GM12878 (cell line): ENCODE data around the gene GARNL3.

Source experiments
- EP300 ChIP-seq, 2 experiments: fragments of 150-350 bp in 1 of 2; IDR thresholded peaks; 2 replicates each; pipeline ENCODE4 v1.6.1; 2011 to 2012; ENCODE audit warnings: low read depth in 2 of 2, low read length in 2 of 2, borderline replicate concordance in 1 of 2, improper control_type of control experiment in 1 of 2, inconsistent platforms in 1 of 2; ENCODE audit not compliant: control insufficient read depth in 1 of 2
- EZH2 ChIP-seq: IDR thresholded peaks from 2 replicates; pipeline ENCODE4 v1.6.1; 2012; ENCODE audit warnings: low read depth, mild to moderate bottlenecking, control low read depth, inconsistent platforms, low read length, borderline replicate concordance; ENCODE audit not compliant: control insufficient read depth
- PAX5 ChIP-seq: IDR thresholded peaks from 2 replicates; pipeline ENCODE4 v1.6.1; 2011; ENCODE audit warnings: low read depth, low read length, borderline replicate concordance
- PKNOX1 ChIP-seq: fragments of 450-650 bp; IDR thresholded peaks from 2 replicates; pipeline ENCODE4 v1.6.1; 2016; ENCODE audit warnings: mild to moderate bottlenecking
- POLR2A ChIP-seq: IDR thresholded peaks from 2 replicates; pipeline ENCODE4 v1.6.1; 2011; ENCODE audit warnings: low read depth, mild to moderate bottlenecking, low read length
- POLR2AphosphoS5 ChIP-seq: IDR thresholded peaks from 2 replicates; pipeline ENCODE4 v1.6.1; 2011; ENCODE audit warnings: mild to moderate bottlenecking, low read length, inconsistent platforms
- SMAD1 ChIP-seq: fragments of 450-650 bp; IDR thresholded peaks from 2 replicates; pipeline ENCODE4 v1.6.1; 2018; ENCODE audit warnings: mild to moderate bottlenecking, low read depth; ENCODE audit not compliant: partially characterized antibody
- SPI1 ChIP-seq: IDR thresholded peaks from 2 replicates; pipeline ENCODE4 v1.6.1; 2011; ENCODE audit warnings: low read depth, mild to moderate bottlenecking, low read length, moderate library complexity, borderline replicate concordance; ENCODE audit not compliant: insufficient read depth
- TARDBP ChIP-seq: IDR thresholded peaks from 2 replicates; pipeline ENCODE4 v1.6.1; 2016; ENCODE audit warnings: borderline replicate concordance
- USF1 ChIP-seq: IDR thresholded peaks from 2 replicates; pipeline ENCODE4 v1.6.1; 2011; ENCODE audit warnings: borderline replicate concordance, low read depth, mild to moderate bottlenecking, moderate library complexity, mixed read lengths, low read length; ENCODE audit not compliant: insufficient read depth; ENCODE audit errors: extremely low read length
- TF ChIP-seq, protein P1 (sequence below), 3 experiments: IDR thresholded peaks in 2 of 3; conservative IDR thresholded peaks in 1 of 3; 2 replicates each; pipeline ENCODE4 v1.5.1; 2011; ENCODE audit warnings: low read depth in 3 of 3, low read length in 3 of 3, mild to moderate bottlenecking in 3 of 3, control low read depth in 2 of 3, moderate library complexity in 2 of 3, inconsistent platforms in 1 of 3, mixed read lengths in 1 of 3; ENCODE audit not compliant: control insufficient read depth in 2 of 3, insufficient read depth in 1 of 3; ENCODE audit errors: extremely low read depth in 1 of 3
- TF ChIP-seq, protein P2 (sequence below): IDR thresholded peaks from 2 replicates; pipeline ENCODE4 v1.6.1; 2012; ENCODE audit warnings: low read length, inconsistent platforms
- TF ChIP-seq, protein P3 (sequence below): IDR thresholded peaks from 2 replicates; pipeline ENCODE4 v1.6.1; 2011; ENCODE audit warnings: borderline replicate concordance, low read depth, mild to moderate bottlenecking, moderate library complexity, low read length; ENCODE audit not compliant: insufficient read depth, poor library complexity, severe bottlenecking
- TF ChIP-seq, protein P4 (sequence below): IDR thresholded peaks from 2 replicates; pipeline ENCODE4 v1.6.1; 2012; ENCODE audit warnings: mild to moderate bottlenecking, low read depth, low read length

- TF ChIP-seq, protein P1, sequence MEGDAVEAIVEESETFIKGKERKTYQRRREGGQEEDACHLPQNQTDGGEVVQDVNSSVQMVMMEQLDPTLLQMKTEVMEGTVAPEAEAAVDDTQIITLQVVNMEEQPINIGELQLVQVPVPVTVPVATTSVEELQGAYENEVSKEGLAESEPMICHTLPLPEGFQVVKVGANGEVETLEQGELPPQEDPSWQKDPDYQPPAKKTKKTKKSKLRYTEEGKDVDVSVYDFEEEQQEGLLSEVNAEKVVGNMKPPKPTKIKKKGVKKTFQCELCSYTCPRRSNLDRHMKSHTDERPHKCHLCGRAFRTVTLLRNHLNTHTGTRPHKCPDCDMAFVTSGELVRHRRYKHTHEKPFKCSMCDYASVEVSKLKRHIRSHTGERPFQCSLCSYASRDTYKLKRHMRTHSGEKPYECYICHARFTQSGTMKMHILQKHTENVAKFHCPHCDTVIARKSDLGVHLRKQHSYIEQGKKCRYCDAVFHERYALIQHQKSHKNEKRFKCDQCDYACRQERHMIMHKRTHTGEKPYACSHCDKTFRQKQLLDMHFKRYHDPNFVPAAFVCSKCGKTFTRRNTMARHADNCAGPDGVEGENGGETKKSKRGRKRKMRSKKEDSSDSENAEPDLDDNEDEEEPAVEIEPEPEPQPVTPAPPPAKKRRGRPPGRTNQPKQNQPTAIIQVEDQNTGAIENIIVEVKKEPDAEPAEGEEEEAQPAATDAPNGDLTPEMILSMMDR (IDR thresholded peaks at IDR 0.05 in 2 of 3, conservative IDR thresholded peaks at IDR 0.05 in 1 of 3; ENCODE audit: control insufficient read depth in 2 of 3, extremely low read depth in 1 of 3, insufficient read depth in 1 of 3, low read depth in 3 of 3, low read length in 3 of 3), result no peak
- TF ChIP-seq EP300 (IDR thresholded peaks at IDR 0.05; ENCODE audit: borderline replicate concordance in 1 of 2, control insufficient read depth in 1 of 2, low read depth in 2 of 2, low read length in 2 of 2), result no peak
- TF ChIP-seq PKNOX1, result no peak
- TF ChIP-seq SPI1, result no peak
- no peak for TF ChIP-seq PAX5
- TF ChIP-seq, protein P2, sequence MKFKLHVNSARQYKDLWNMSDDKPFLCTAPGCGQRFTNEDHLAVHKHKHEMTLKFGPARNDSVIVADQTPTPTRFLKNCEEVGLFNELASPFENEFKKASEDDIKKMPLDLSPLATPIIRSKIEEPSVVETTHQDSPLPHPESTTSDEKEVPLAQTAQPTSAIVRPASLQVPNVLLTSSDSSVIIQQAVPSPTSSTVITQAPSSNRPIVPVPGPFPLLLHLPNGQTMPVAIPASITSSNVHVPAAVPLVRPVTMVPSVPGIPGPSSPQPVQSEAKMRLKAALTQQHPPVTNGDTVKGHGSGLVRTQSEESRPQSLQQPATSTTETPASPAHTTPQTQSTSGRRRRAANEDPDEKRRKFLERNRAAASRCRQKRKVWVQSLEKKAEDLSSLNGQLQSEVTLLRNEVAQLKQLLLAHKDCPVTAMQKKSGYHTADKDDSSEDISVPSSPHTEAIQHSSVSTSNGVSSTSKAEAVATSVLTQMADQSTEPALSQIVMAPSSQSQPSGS, result no peak
- no peak for TF ChIP-seq POLR2AphosphoS5
- no peak for TF ChIP-seq EZH2
- TF ChIP-seq, protein P3, sequence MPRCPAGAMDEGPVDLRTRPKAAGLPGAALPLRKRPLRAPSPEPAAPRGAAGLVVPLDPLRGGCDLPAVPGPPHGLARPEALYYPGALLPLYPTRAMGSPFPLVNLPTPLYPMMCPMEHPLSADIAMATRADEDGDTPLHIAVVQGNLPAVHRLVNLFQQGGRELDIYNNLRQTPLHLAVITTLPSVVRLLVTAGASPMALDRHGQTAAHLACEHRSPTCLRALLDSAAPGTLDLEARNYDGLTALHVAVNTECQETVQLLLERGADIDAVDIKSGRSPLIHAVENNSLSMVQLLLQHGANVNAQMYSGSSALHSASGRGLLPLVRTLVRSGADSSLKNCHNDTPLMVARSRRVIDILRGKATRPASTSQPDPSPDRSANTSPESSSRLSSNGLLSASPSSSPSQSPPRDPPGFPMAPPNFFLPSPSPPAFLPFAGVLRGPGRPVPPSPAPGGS, result no peak
- TF ChIP-seq POLR2A, result no peak
- no peak for TF ChIP-seq USF1
- no peak for TF ChIP-seq SMAD1
- no peak for TF ChIP-seq TARDBP
- TF ChIP-seq, protein P4, sequence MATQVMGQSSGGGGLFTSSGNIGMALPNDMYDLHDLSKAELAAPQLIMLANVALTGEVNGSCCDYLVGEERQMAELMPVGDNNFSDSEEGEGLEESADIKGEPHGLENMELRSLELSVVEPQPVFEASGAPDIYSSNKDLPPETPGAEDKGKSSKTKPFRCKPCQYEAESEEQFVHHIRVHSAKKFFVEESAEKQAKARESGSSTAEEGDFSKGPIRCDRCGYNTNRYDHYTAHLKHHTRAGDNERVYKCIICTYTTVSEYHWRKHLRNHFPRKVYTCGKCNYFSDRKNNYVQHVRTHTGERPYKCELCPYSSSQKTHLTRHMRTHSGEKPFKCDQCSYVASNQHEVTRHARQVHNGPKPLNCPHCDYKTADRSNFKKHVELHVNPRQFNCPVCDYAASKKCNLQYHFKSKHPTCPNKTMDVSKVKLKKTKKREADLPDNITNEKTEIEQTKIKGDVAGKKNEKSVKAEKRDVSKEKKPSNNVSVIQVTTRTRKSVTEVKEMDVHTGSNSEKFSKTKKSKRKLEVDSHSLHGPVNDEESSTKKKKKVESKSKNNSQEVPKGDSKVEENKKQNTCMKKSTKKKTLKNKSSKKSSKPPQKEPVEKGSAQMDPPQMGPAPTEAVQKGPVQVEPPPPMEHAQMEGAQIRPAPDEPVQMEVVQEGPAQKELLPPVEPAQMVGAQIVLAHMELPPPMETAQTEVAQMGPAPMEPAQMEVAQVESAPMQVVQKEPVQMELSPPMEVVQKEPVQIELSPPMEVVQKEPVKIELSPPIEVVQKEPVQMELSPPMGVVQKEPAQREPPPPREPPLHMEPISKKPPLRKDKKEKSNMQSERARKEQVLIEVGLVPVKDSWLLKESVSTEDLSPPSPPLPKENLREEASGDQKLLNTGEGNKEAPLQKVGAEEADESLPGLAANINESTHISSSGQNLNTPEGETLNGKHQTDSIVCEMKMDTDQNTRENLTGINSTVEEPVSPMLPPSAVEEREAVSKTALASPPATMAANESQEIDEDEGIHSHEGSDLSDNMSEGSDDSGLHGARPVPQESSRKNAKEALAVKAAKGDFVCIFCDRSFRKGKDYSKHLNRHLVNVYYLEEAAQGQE, result no peak
These were observed 133.7 kb downstream of the GARNL3 start for GRCh38 chr9:127398275-127398647.
